GM18499 (cell line): Measurements from ENCODE around the gene FAM131A.

ENCODE experiments used
- ATAC-seq: cut with Tn5 transposase; IDR thresholded peaks from one replicate; pipeline ENCODE4 v1.9.1; 2021; ENCODE audit warnings: moderate number of reproducible peaks; ENCODE audit not compliant: insufficient read depth, unreplicated experiment

Gene FAM131A

GRCh38 chr3:184387174-184387714, 49.8 kb downstream of the FAM131A start:
- no peak for ATAC-seq

GRCh38 chr3:184388164-184388935, 51.0 kb downstream of the FAM131A start:
- ATAC-seq: no peak

GRCh38 chr3:184388936-184389230, 51.5 kb downstream of the FAM131A start:
- no peak for ATAC-seq

GRCh38 chr3:184389384-184389783, 52.0 kb downstream of the FAM131A start:
- no peak for ATAC-seq

- no peak for ATAC-seq
These were observed 52.6 kb downstream of the FAM131A start for GRCh38 chr3:184389935-184390528.

GRCh38 chr3:184391266-184391665, 53.9 kb downstream of the FAM131A start:
- ATAC-seq: no peak

GRCh38 chr3:184395320-184395660, 57.9 kb downstream of the FAM131A start:
- no peak for ATAC-seq
